Measurements from ENCODE around the gene PTBP1. TPM values are rescaled to one million over a fixed set of nuclear protein-coding genes. Genes with fewer than 3 reads are reported as not detected.

PTBP1 gene
- total and polyA plus RNA-seq, 2 of the 13 experiments (the other 11 are each of a cell fraction or from before 2014, with no cell fraction given): 195 to 288 TPM

GRCh38 chr19:782185-782877 lies 14.9 kb upstream of the PTBP1 start (continued):
- no peak for TF ChIP-seq ZNF18 (CRISPR knock-in tag; IDR thresholded peaks at IDR 0.05; ENCODE audit: insufficient replicate concordance)
- no peak for TF ChIP-seq ZNF7 (CRISPR knock-in tag; IDR thresholded peaks at IDR 0.05)
- 0 out of 2 replicates have a peak, but pooled peaks have one; percentile 31 for TF ChIP-seq EED (CRISPR knock-in tag; IDR thresholded peaks at IDR 0.05)
- no peak for TF ChIP-seq ZNF652 (CRISPR knock-in tag; IDR thresholded peaks at IDR 0.05; ENCODE audit: borderline replicate concordance, low read depth)
- TF ChIP-seq AKAP8 (CRISPR knock-in tag; IDR thresholded peaks at IDR 0.05): peak; percentile 34; the same call in 1 of the 2 replicates
- TF ChIP-seq ZBED4 (CRISPR knock-in tag; IDR thresholded peaks at IDR 0.05; ENCODE audit: borderline replicate concordance): no peak
- no peak for TF ChIP-seq ZNF207 (IDR thresholded peaks at IDR 0.05; ENCODE audit: borderline replicate concordance)
- TF ChIP-seq ZXDC (CRISPR knock-in tag; IDR thresholded peaks at IDR 0.05): no peak
- no peak for TF ChIP-seq SCMH1 (CRISPR knock-in tag; IDR thresholded peaks at IDR 0.05; ENCODE audit: borderline replicate concordance)
- no peak for TF ChIP-seq GTF3A (CRISPR knock-in tag; conservative IDR thresholded peaks at IDR 0.05)
- no peak for TF ChIP-seq CEBPB (IDR thresholded peaks at IDR 0.05; ENCODE audit: borderline replicate concordance, low read depth, low read length)
- TF ChIP-seq FOXA3 (CRISPR knock-in tag; IDR thresholded peaks at IDR 0.05): peak; percentile 75; the same call in 1 of the 2 replicates
- no peak for TF ChIP-seq ZFP82 (CRISPR knock-in tag; IDR thresholded peaks at IDR 0.05; ENCODE audit: borderline replicate concordance)
- TF ChIP-seq CBFB (CRISPR knock-in tag; IDR thresholded peaks at IDR 0.05): no peak
- TF ChIP-seq POLR2G (IDR thresholded peaks at IDR 0.05; ENCODE audit: low read depth, low read length): no peak
- TF ChIP-seq TEAD3 (CRISPR knock-in tag; optimal IDR thresholded peaks at IDR 0.05; ENCODE audit: borderline replicate concordance): peak; percentile 99
- TF ChIP-seq DNMT1 (CRISPR knock-in tag; IDR thresholded peaks at IDR 0.05): no peak
- TF ChIP-seq HINFP (CRISPR knock-in tag; IDR thresholded peaks at IDR 0.05; ENCODE audit: low read depth): no peak
- no peak for TF ChIP-seq POGZ (CRISPR knock-in tag; IDR thresholded peaks at IDR 0.05)
- no peak for TF ChIP-seq MXD3 (CRISPR knock-in tag; IDR thresholded peaks at IDR 0.05)
